CD4-positive, alpha-beta T cell (primary cell): ENCODE measurements around the gene SFT2D2. TPM values are rescaled to one million over a fixed set of nuclear protein-coding genes. Genes with fewer than 3 reads are reported as not detected.

Experiments used
- ATAC-seq: fragments of 200-7000 bp; cut with Tn5 transposase; one replicate; pipeline ENCODE4 v1.10.0; 2022; ENCODE audit warnings: mild to moderate bottlenecking; ENCODE audit not compliant: poor library complexity
- CTCF ChIA-PET: fragments of 350-600 bp; sonication (Branson Sonifier 250); formaldehyde crosslinking; loops from one replicate; lab custom pipeline; 2021; ENCODE audit warnings: antibody characterized with exemption, inconsistent platforms; lab: Charles Lee
- POLR2A ChIA-PET: fragments of 350-600 bp; sonication (Branson Sonifier 250); formaldehyde crosslinking; loops from one replicate; lab custom pipeline; 2021; ENCODE audit warnings: antibody characterized with exemption, inconsistent platforms; lab: Charles Lee
- DNase-seq, 14 experiments: peaks; one replicate each; pipeline ENCODE4 v3.0.0-alpha.2; 2013 to 2020; ENCODE audit warnings: mixed read lengths in 2 of 14
- H3K27ac ChIP-seq, 2 donors: one replicate each; pipeline versions ENCODE4 v1.5.1 to v1.7.0; 2013; ENCODE audit warnings: low read length in 2 of 2, low read depth in 1 of 2, mild to moderate bottlenecking in 1 of 2
- H3K27me3 ChIP-seq, 2 experiments: 1 replicate in 1 of 2; 2 replicates in 1 of 2; pipeline versions ENCODE4 v1.6.1 to v1.7.0; 2013; ENCODE audit warnings: low read length in 2 of 2, control low read depth in 1 of 2, mild to moderate bottlenecking in 1 of 2, moderate library complexity in 1 of 2; ENCODE audit not compliant: insufficient read depth in 2 of 2, control insufficient read depth in 1 of 2
- H3K36me3 ChIP-seq: one replicate; pipeline ENCODE4 v1.6.1; 2013; ENCODE audit warnings: low read length, control low read depth; ENCODE audit not compliant: insufficient read depth
- H3K4me1 ChIP-seq: one replicate; pipeline ENCODE4 v1.6.1; 2013; ENCODE audit warnings: low read length, control low read depth; ENCODE audit not compliant: insufficient read depth
- H3K4me3 ChIP-seq: one replicate; pipeline ENCODE4 v1.5.1; 2013; ENCODE audit warnings: mild to moderate bottlenecking, low read length, moderate library complexity
- H3K9me3 ChIP-seq, 2 experiments: 1 replicate in 1 of 2; 2 replicates in 1 of 2; pipeline versions ENCODE4 v1.6.1 to v1.7.0; 2013; ENCODE audit warnings: low read length in 2 of 2, mild to moderate bottlenecking in 2 of 2, control low read depth in 1 of 2, moderate library complexity in 1 of 2; ENCODE audit not compliant: control insufficient read depth in 1 of 2, insufficient read depth in 1 of 2
- H3K27ac Mint-ChIP-seq: one replicate; pipeline ENCODE4 v1.8.0; 2020; ENCODE audit warnings: mixed read lengths
- H3K27me3 Mint-ChIP-seq: one replicate; pipeline ENCODE4 v1.8.0; 2021; ENCODE audit warnings: mixed read lengths
- H3K36me3 Mint-ChIP-seq: one replicate; pipeline ENCODE4 v1.8.0; 2021; ENCODE audit warnings: low read depth, mixed read lengths
- H3K4me1 Mint-ChIP-seq: one replicate; pipeline ENCODE4 v1.8.0; 2021; ENCODE audit warnings: low read depth, mixed read lengths
- H3K4me3 Mint-ChIP-seq: one replicate; pipeline ENCODE4 v1.8.0; 2020; ENCODE audit warnings: mild to moderate bottlenecking, mixed read lengths
- H3K9me3 Mint-ChIP-seq: one replicate; pipeline ENCODE4 v1.8.0; 2020; ENCODE audit warnings: mixed read lengths
- intact Hi-C, 2 experiments: fragments of 100-400 bp; cut with DNase I in 1 of 2; cut with micrococcal nuclease in 1 of 2; formaldehyde crosslinking; loops; one replicate each; pipeline versions ENCODE4 v1.15.1 to v1.9.0; 2023 to 2025; cut with DNase I, micrococcal nuclease
- total RNA-seq, 174 experiments: library from RNA in 2 of 174; stranded (reverse) in 2 of 174; gene quantifications; one replicate each; pipeline ENCODE4 v1.2.3 and lab custom pipeline; 2021 to 2026
- TF ChIP-seq, protein P1 (sequence below): fragments of 200-600 bp; IDR thresholded peaks from one replicate; pipeline ENCODE4 v1.8.0; 2022; ENCODE audit warnings: antibody characterized with exemption, mild to moderate bottlenecking

Gene SFT2D2
- total RNA-seq, 2 experiments from 2014 or later = 47.0 to 51.7 TPM

- Mint-ChIP-seq H3K9me3 (peaks cover 7% of the 10 kb centered on the region), H3K27ac (no peak overlapping the region), H3K27me3 (no peaks in the 10 kb centered on the region), H3K4me3 (no peak overlapping the region), H3K4me1 (no peaks in the 10 kb centered on the region), H3K36me3 (peaks cover 12% of the 10 kb centered on the region)
- TF ChIP-seq, protein P1, sequence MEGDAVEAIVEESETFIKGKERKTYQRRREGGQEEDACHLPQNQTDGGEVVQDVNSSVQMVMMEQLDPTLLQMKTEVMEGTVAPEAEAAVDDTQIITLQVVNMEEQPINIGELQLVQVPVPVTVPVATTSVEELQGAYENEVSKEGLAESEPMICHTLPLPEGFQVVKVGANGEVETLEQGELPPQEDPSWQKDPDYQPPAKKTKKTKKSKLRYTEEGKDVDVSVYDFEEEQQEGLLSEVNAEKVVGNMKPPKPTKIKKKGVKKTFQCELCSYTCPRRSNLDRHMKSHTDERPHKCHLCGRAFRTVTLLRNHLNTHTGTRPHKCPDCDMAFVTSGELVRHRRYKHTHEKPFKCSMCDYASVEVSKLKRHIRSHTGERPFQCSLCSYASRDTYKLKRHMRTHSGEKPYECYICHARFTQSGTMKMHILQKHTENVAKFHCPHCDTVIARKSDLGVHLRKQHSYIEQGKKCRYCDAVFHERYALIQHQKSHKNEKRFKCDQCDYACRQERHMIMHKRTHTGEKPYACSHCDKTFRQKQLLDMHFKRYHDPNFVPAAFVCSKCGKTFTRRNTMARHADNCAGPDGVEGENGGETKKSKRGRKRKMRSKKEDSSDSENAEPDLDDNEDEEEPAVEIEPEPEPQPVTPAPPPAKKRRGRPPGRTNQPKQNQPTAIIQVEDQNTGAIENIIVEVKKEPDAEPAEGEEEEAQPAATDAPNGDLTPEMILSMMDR = no peak
- intact Hi-C loops = no loop called here
- CTCF ChIA-PET = no interaction called here
- POLR2A ChIA-PET = no interaction called here
- DNase-seq (no peak), ATAC-seq (no peak)
- no peak overlapping the region for H3K27ac ChIP-seq
- peaks cover 3% of the 10 kb centered on the region for H3K36me3 ChIP-seq
- H3K27me3 ChIP-seq = no peaks in the 10 kb centered on the region
- H3K4me1 ChIP-seq = no peaks in the 10 kb centered on the region
- no peak overlapping the region for H3K4me3 ChIP-seq
- H3K9me3 ChIP-seq = no peaks in the 10 kb centered on the region
These were observed 53.4 kb downstream of the SFT2D2 start for GRCh38 chr1:168279253-168279652.

- H3K36me3 ChIP-seq = peaks cover 3% of the 10 kb centered on the region
- ATAC-seq (no peak), DNase-seq (no peak)
- ChIA-PET POLR2A (no interaction called here), CTCF (no interaction called here)
- no peak within 1 kb of the TSS for H3K4me3 Mint-ChIP-seq
- no peaks in the 10 kb centered on the region for H3K27me3 Mint-ChIP-seq
- no peaks in the 10 kb centered on the region for H3K4me1 ChIP-seq
- H3K9me3 ChIP-seq = no peaks in the 10 kb centered on the region
- H3K27ac ChIP-seq = no peak within 1 kb of the TSS
- peaks cover 8% of the 10 kb centered on the region for H3K4me1 Mint-ChIP-seq
- intact Hi-C loops = no loop called here
- no peak within 1 kb of the TSS for H3K27ac Mint-ChIP-seq
- H3K4me3 ChIP-seq = no peak within 1 kb of the TSS
- H3K36me3 Mint-ChIP-seq = peaks cover 12% of the 10 kb centered on the region
- H3K9me3 Mint-ChIP-seq = peaks cover 7% of the 10 kb centered on the region
- H3K27me3 ChIP-seq = no peaks in the 10 kb centered on the region
- TF ChIP-seq, protein P1 = no peak
These were observed 54.6 kb downstream of the SFT2D2 start, which contains the start of gene TBX19 for GRCh38 chr1:168280296-168280927. TSS of gene TBX19 (plus strand) at chr1:168280877. CDS start at chr1:168281091, 214 bp downstream.

- Histone ChIP-seq H3K36me3 (peaks cover 3% of the 10 kb centered on the region), H3K4me1 (no peaks in the 10 kb centered on the region), H3K27ac (no peak overlapping the region), H3K4me3 (no peak overlapping the region), H3K27me3 (no peaks in the 10 kb centered on the region), H3K9me3 (no peaks in the 10 kb centered on the region)
- ATAC-seq (no peak), DNase-seq (no peak)
- Mint-ChIP-seq H3K27me3 (no peaks in the 10 kb centered on the region), H3K27ac (no peak overlapping the region), H3K4me3 (no peak overlapping the region), H3K36me3 (peaks cover 5% of the 10 kb centered on the region), H3K9me3 (peaks cover 4% of the 10 kb centered on the region), H3K4me1 (peaks cover 18% of the 10 kb centered on the region)
- TF ChIP-seq, protein P1 = no peak
- intact Hi-C loops = no loop called here
- CTCF ChIA-PET = no interaction called here
- POLR2A ChIA-PET = no interaction called here
These were observed 56.0 kb downstream of the SFT2D2 start for GRCh38 chr1:168281603-168282325.
